ENCODE measurements around the gene SCD5.

- TF ChIP-seq CTCF (conservative IDR thresholded peaks at IDR 0.05 in 1 of 2, IDR thresholded peaks at IDR 0.05 in 1 of 2; ENCODE audit: extremely low read depth in 1 of 2, insufficient read depth in 1 of 2, low read depth in 1 of 2, low read length in 2 of 2) (no peak), EZH2 (IDR thresholded peaks at IDR 0.05; ENCODE audit: borderline replicate concordance, low read length) (no peak)
Measured at GRCh38 chr4:82666970-82667665, 131.5 kb downstream of the SCD5 start.
